Fibroblast of skin of left quadriceps (primary cell): ENCODE measurements around the gene SYTL3.
"Not testable (repeated sequence)": the region's sequence is repeated elsewhere in the genome, so short reads cannot be mapped to it uniquely, and the experiment has no call there.

ENCODE experiments used
- DNase-seq, 2 experiments: peaks; one replicate each; pipeline ENCODE4 v3.0.0-alpha.2; 2013; ENCODE audit warnings: low read depth in 2 of 2

Gene SYTL3

DNA sequence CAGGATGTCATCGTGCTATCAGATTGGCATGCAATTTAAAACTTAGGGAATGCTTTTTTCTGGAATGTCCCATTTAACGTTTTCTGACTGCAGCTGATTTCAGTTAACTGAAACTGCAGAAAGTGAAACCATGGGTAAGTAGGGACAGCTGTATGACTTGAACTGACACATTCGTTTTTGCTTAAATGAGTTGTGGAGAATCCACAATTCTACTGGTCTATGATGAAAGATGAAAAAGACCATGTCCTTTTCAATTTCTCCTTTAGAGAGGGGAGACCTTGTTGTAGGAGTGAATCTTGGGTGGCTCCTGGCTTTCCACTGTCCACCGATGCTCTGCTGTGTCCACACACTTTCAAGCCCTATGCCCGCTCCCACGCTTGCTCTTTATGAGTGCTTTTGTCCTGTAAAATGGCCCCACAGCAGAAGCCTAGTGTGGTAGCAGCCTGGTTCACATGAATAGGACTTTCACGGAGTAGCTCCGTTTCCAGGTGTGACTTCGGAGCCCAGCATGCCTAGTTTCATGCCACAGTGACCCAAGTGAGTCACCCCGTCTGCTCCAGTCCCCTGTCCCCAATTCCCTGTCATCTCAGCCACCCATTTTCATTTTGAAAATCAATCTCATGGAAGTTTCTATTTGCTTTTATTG, 27.2 kb upstream of the SYTL3 start:
- DNase-seq, result no peak

DNA sequence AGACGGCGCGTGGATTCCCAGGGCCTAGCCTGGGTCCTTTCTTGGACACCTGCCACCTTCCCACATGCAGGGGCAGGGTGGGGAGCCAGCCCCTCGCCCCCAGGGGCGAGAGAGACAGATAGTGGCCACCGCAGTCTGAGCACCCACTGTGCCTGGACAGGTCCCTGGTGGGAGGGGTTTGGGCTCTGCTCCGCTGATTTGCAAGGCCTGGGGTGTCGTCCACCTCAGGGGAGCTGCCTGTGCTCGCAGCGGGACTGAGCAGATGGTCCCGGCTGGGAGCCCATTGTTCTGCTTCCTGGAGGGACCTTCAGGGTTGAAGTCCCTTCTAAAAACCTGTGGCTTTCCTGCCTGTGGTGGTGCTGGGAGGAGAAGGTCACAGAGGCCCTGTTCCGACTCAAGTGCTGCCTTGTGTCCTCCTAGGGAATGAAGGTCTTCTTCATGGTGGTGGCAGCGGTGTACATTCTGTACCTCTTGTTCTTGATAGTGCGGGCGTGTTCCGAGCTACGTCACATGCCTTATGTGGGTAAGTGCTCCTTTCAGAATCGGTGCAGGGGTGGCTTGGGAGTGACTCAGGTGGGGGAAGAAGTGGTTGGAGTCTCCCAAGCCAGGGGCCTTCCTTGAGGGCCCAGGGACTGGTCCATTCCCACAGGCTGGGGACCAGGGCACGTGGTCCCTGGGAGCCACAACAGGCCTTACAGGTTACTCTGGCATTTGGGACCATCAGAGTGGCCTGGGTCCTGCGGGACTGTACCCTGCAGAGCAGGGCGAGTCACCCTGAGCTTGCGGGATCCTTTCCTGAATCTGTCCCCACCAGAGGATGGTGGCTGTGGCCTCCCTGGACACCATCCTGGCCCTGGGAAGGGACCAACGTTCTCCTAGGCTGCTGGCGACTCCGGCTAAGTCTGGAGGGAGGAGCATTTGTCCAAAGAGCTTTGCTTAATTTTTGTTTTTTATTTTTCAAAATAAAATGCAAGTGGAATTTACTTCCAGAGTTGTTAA, 24.9 kb upstream of the SYTL3 start:
- no peak for DNase-seq

DNA sequence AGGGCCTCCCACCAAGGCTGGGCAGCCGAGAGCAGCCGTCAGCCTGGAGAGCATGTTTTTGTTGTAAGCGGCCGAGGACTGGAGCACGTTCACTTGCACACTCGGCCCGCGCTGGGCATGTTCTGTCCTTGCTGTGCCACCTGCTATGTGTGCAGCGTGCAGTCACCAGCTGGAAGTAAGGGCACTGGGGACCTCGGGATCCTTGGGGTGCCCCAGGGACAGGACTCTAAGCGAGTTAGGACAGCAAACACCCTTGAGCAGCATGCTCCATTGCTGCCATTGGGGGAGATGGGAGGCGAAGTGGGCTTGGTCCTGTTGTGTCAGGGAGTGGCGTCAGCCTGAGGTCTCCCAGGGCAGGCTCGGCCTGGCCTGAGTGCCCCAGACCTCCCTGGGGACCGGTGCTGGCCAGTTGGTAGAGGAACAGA, 24.0 kb upstream of the SYTL3 start:
- DNase-seq, result no peak

DNA sequence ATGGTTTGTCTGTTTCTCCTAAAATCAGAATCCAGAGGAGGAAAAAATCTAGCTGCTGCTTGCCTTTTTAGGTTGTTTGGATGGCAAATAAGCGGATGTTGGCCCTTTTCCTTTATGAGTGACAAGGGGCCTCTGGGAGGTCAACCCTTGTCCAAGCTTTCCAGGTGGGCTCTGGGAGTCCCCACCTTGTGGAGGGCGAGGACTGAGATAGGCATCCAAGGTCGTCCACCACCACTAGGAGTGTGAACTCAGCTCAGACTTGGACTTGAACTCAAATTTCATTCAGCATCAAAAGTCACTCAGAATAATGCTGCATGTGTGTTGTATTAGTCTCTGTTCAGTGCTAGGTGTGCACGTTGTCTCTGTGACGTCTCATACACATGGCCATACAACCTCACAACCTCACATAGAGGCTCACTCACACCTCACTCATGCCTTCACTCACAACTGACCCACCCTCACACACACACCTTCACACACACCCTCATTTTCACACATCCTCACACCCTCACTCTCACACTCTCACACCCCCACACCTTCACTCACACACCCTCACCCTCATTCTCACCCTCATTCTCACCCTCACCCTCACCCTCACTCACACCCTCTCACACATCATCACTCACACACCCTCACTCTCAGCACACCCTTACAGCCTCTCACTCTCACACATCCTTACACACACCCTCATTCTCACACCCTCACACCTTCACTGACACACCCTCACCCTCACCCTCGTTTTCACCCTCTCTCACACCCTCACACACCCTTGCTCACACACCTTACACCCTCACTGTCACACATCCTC, 23.3 kb upstream of the SYTL3 start:
- no peak for DNase-seq

DNA sequence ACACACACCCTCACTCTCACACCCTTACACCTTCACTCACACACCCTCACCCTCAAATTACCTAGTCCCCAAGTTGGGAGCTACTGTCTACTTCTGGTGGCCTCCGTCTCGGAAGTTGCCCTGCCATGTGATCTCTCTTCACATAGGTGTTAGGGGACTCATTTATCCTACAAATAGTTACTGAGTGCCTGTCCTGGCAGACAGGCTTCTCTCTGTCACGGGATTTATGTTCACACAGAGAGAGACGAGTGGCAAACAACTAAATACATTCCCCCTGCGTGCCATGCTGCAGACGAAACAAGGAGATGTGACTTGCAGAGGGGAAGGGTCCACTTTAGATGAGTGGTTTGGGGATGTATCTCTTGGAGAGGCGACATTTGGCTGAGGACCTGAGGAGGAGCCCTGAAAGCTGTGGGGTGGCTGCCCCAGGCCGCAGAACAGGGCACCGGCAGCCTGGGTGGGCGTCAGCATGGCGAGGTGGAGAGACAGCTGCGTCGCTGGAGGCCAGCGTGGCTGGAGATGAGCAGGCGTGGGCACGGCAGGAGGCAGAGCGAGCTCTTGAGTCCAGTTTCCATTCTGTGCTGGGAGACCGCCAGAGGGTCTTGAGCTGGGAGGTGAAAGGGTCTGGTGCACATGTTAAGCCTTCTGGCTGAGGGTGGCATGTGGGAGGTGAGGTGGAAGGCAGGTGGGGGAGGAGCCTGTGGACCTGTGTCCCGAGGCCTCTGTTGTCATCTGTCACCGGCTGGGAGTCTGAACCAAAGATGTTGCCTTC, 22.5 kb upstream of the SYTL3 start:
- DNase-seq, result no peak

DNA sequence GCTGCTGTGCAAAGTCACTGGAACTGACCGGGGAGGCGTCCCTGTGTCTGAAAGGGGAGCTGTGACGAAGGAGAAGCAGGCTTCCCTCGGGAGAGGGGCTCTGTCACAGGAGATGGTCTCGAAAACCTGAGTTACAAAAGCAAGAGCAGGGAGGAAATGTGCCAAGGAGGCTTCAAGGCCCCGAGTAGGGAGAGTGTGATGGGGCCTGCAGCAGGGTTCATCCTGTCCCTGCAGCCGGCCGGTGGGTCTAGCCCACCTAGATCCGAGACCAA, 22.0 kb upstream of the SYTL3 start:
- DNase-seq, result no peak

DNA sequence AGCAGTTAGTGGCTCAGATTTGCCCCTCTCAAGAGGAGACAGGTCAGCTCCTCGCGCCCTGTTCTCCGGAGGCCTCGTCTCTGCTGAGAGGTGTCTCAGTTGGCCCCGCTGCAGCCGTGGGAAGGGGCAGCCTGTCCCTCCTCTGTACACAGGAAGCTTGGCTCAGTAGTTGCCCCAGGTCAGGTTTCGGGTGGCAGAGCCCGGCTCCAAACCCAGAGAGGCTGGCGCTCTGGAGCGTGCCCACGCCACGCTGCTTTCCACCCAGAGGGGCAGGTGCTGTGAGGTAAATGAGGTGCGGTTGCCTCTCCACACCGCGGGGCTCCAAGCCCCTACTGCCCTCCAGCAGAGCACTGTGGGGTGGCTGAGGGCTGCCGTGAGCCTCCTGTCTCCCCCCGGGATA, 21.3 kb upstream of the SYTL3 start:
- DNase-seq, result no peak

DNA sequence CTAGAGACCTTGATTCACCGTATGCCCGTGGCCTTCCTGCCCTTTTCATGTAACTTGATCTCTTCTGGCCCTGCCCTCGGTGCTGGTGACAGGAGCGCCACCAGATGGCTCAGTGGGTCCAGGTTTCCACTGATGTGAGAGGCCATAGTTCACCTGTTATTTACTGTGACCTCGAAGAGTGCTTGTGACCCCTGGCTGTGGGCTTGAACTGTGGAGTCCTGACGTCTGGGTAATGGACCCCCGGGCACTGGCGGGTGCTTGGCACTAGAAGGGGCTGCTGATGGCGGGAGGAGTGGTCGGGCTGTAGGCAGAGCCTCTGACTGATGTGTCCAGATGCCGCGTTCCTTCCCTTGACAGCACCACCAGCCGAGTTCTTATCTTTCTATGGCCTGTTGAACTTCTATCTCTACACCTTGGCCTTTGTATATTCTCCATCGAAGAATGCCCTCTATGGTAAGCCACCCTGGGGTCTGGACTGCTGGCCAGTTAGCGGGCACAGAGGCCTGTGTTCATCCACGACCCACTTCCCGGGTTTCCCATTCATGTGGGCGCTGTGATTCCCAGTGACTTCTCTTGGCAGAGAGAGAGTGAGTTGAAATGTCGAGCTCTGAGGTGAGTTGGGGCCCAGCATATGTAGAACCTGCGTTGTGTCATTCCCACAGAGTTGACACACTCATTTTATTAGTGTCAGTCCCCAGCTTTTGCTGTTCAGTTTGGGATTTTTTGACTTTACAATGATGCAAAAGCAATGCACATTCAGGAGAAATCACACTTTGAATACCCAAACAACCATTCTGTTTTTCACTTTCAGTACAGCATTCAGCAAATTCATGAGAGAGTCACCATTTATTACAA, 20.3 kb upstream of the SYTL3 start:
- no peak for DNase-seq

DNA sequence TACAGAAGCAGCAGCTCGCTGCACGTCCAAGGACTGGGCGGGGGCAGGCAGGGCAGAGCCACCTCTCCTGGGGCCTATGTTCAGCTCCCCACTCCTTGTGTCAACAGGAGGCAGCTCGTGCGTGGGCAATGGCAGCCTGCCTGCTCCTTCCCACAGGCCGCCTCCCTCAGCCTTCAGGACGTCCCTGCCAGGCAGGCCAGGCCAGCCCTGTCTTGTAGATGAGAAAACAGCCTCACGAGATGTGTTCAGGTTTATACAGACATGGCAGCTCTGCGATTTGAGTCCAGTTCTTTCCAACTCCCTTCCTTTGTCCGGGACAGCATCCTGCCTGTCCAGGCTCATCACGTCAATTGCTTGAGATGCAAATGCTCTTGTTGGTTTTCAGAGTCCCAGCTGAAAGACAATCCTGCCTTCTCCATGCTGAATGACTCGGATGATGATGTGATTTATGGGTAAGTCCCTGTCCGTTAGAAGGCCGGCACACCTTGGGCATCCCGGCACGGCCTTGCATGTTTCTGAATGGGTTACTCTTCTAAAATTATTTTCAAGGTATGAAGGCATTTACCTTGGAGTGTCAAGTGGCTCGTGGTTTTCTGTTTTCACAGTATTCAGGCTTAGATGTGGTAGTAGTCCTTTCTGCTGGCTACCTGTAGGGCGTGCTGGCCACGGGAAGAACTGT, 18.8 kb upstream of the SYTL3 start:
- DNase-seq, result no peak

DNA sequence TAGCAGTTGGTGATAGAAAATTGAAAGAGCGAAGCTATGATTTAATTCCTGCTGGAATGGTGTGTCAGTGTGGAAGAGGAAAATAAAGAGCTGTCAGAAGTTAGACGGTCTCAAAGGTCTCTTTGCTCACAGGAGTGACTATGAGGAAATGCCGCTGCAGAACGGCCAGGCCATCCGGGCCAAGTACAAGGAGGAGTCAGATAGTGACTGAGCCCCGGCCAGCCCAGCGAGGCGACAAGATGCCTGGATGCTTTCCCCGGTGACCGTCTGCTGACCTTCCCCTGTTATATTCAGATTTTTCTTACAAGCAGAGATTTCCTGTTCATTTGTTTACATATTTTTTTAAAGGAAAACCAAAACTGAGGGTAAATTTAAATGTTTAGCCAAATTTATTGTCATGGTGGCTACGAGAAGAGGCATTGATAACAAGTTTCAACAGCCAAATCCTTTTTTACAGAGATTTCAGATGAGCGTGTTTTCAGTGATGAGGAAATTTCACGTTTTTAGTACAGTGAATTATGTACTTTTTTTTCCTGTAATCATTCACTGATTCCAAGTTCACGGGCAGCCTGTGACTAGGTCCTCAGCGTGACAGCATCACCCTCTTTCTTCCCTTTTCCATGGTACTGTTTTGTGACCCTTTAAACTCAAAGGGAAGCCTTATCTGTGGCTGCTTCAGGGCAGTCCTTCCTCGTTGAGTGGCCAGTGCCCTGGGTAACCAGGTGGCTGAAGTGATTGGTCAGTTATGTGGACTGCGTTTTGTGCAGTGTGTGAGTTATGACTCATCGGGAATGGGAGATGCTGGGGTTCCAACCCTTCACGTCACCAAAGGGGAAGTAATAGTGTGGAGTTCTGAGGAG, 17.9 kb upstream of the SYTL3 start:
- no peak for DNase-seq

DNA sequence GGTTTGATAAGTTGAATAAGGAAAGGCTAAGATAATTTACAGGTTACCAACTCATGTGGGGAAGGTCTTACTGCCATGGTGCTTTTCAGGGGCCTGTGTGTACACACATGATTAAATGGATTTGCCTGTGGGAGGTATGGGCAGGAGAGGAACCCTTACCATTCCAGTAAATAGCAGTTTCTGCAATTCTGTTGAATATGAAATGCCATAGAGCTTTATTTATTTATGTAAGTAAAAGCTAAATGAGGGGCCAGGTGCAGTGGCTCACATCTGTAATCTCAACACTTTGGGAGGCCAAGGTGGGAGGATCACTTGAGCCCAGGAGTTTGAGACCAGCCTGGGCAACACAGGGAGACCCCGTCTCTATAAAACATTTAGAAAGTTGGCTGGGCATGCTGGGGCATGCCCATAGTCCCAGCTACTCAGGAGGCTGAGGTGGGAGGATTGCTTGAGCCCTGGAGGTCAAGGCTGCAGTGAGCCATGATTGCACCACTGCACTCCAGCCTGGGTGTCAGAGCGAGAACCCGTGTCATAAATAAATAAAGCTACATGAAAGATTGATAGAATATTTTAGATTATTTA, 17.2 kb upstream of the SYTL3 start:
- DNase-seq, result not testable (repeated sequence)

DNA sequence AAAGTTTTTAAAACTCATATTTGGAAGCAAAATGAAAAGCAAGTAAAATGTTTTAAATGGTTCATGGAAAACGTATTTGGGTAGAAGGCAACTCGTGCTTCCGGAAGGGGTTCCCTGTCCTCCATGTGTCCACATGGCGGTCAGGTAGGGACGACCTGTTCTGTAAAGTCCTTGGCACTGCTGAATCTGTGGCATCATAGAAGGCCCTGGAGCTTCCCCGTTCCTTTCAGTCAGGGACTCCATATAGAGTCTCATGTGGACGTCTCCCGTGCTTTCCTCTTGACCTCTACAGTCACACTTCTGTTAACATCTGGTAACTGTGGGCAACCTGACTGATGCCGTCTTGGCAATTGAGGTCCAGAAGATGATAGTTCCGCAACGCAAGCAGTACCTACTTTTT, 16.7 kb upstream of the SYTL3 start:
- DNase-seq, result no peak

DNA sequence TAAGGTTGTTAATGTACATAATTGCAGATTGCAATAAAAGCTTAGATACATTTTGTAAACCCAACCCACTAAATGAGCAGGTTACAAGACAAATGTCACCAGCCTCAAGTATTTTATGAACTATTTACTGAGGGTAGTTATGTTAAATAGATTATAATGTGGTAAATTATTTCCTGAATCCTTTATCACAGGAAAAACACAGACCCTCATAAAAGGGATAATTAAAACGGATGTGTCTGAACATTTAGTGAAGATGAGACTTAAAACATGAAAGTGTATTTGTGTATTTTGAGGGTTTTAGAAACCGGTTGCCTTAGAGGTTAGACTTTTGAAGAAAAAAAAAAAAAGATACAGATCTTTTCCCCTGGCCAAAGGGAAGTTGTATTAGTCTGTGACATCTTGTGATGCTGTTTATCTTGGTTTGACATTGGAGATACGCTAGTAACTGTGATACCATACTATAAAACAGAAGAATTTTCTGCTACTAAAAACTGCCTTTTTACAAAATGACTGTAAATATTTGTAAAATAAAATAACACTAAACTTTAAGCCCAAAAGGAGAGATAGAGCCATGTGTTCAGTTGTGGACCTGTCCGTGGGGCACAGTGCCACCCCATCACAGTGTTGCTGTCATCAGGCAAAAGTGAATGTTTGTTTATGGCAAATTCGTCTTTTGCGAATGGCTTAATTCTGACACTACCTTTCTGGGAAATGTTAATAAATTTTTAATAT, 15.0 kb upstream of the SYTL3 start:
- DNase-seq, result no peak

DNA sequence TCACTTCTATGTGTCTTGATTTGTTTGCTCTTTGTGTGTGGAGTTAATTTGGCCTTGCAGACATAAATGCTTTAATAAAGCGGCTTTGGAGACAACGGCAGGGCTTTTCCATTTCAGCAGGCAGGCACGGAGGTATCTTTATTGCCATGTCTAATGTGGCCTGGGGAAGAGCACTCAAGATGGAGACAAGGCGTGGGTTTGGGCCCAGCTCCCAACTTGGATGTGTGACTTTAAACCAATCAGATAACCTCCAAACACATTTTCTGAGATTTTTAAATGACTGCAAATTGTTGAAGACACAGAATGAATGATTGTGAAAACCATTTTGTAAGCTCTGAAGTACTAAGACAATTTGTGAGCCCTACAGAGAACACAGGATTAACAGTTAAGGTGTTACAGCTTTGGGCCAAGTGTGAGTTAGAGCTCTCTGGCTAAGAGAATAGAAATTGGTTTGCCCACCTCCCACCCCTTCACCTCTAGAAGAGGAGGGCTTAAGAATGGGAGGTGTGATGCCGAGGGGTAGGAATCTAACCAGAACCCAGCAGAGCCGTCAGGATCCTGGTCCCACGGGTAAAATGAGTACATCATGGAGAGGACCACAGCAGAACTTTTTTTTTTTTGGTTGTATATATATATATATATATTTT, 14.3 kb upstream of the SYTL3 start:
- DNase-seq, result no peak

DNA sequence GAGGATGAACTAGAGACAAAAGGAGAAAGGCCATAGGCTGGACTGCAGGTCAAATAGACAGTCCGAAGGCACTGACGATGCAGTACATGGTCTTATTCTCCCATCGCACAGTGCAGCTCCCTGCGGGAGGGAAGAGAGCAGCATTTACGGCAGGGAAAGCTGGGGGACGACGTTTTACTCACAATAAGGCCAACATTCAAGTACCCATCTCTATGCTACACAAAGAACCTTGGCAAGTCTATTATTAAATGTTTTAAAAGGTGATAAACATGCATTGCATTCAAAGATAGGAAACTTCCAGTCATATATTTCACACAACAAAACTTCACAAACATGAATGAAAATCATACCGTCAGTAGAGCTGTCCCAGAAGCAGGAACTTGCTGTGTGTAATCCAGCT, 13.1 kb upstream of the SYTL3 start:
- no peak for DNase-seq

DNA sequence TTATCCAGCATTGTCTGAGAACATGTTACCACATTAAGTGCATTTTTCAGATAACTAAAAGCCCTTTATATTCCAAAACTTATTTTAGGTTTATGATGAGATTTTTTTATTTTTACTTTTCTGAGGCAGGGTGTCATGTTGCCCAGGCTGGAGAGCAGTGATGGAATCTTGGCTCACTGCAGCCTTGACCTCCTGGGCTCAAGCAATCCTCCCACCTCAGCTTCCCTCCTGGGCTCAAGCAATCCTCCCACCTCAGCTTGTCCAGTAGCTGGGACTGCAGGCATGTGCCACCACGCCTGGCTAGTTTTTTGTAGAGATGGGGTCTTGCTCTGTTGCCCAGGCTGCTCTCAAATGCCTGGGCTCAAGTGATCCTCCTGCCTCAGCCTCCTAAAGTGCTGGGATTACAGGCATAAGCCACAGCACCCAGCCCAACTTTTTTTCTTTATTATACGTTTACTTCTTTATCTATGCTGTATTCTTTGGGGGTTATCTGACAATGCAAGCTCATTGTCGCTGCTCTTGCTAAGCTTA, 11.5 kb upstream of the SYTL3 start:
- DNase-seq, result no peak

DNA sequence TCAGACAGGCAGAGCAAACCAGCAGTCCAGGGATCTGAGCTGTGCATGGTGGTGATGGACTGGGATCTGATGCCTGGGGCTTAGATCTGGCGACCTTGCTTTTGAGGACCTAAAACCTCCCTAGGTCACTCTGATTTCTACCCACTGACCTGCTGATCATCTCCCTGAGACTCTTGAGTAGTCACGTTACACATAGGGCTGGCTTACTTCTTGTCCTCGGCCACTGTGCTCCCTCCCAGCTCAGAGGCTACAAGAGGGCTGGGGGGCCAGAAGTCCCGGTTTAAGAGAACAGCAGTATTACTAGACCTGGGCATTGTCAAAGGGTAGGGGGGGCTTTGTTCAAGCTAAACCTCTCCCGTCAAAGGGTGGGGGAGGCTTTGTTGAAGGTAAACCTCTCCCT, 10.8 kb upstream of the SYTL3 start:
- DNase-seq, result no peak
